ENCODE data around the gene USP54.
"Not testable (repeated sequence)": the region's sequence is repeated elsewhere in the genome, so short reads cannot be mapped to it uniquely, and the experiment has no call there.

The USP54 gene

GRCh38 chr10:73581918-73582317 lies 9.2 kb downstream of the USP54 start:
- Histone ChIP-seq H3K36me3 (ENCODE audit: insufficient read depth) (no peaks in the 10 kb centered on the region), H3K4me3 (IDR thresholded peaks at IDR 0.05; ENCODE audit: insufficient read depth, low read depth, low read length) (no peak overlapping the region), H3K4me1 (ENCODE audit: low read depth, poor library complexity, severe bottlenecking) (no peaks in the 10 kb centered on the region), H4K20me1 (ENCODE audit: insufficient read depth) (no peaks in the 10 kb centered on the region), H3K27ac (no peak overlapping the region), H3K9ac (no peak overlapping the region), H3K27me3 (ENCODE audit: insufficient read depth, low read depth) (no peaks in the 10 kb centered on the region), H2AFZ (ENCODE audit: low read depth) (no peak overlapping the region), H3K79me2 (ENCODE audit: insufficient read depth, low read depth) (no peaks in the 10 kb centered on the region), H3K4me2 (no peak overlapping the region)
- TF ChIP-seq CTCF (conservative IDR thresholded peaks at IDR 0.05; ENCODE audit: low read depth, low read length) = no peak

GRCh38 chr10:73578927-73579326 lies 12.2 kb downstream of the USP54 start:
- H3K9ac ChIP-seq; H3K4me3 ChIP-seq (IDR thresholded peaks at IDR 0.05; ENCODE audit: insufficient read depth, low read depth, low read length); H2AFZ ChIP-seq (ENCODE audit: low read depth); H3K4me1 ChIP-seq (ENCODE audit: low read depth, poor library complexity, severe bottlenecking); H3K36me3 ChIP-seq (ENCODE audit: insufficient read depth); H3K79me2 ChIP-seq (ENCODE audit: insufficient read depth, low read depth); H3K27ac ChIP-seq; H3K4me2 ChIP-seq; H3K27me3 ChIP-seq (ENCODE audit: insufficient read depth, low read depth); H4K20me1 ChIP-seq (ENCODE audit: insufficient read depth): not testable (repeated sequence)

- Histone ChIP-seq H3K36me3 (ENCODE audit: insufficient read depth) (no peaks in the 10 kb centered on the region), H3K27ac (no peak overlapping the region), H2AFZ (ENCODE audit: low read depth) (no peak overlapping the region), H3K4me2 (no peak overlapping the region), H3K27me3 (ENCODE audit: insufficient read depth, low read depth) (no peaks in the 10 kb centered on the region), H4K20me1 (ENCODE audit: insufficient read depth) (no peaks in the 10 kb centered on the region), H3K79me2 (ENCODE audit: insufficient read depth, low read depth) (no peaks in the 10 kb centered on the region), H3K4me3 (IDR thresholded peaks at IDR 0.05; ENCODE audit: insufficient read depth, low read depth, low read length) (no peak overlapping the region), H3K4me1 (ENCODE audit: low read depth, poor library complexity, severe bottlenecking) (no peaks in the 10 kb centered on the region), H3K9ac (no peak overlapping the region)
- no peak for TF ChIP-seq CTCF (conservative IDR thresholded peaks at IDR 0.05; ENCODE audit: low read depth, low read length)
Measured at GRCh38 chr10:73577788-73578187, 13.4 kb downstream of the USP54 start.

- no peak for TF ChIP-seq CTCF (conservative IDR thresholded peaks at IDR 0.05; ENCODE audit: low read depth, low read length)
- no peak overlapping the region for H3K4me3 ChIP-seq (IDR thresholded peaks at IDR 0.05; ENCODE audit: insufficient read depth, low read depth, low read length)
- no peaks in the 10 kb centered on the region for H3K4me1 ChIP-seq (ENCODE audit: low read depth, poor library complexity, severe bottlenecking)
- no peak overlapping the region for H3K27ac ChIP-seq
- H3K4me2 ChIP-seq = no peak overlapping the region
- H3K27me3 ChIP-seq (ENCODE audit: insufficient read depth, low read depth) = no peaks in the 10 kb centered on the region
- no peak overlapping the region for H3K9ac ChIP-seq
- no peaks in the 10 kb centered on the region for H3K36me3 ChIP-seq (ENCODE audit: insufficient read depth)
- H2AFZ ChIP-seq (ENCODE audit: low read depth) = no peak overlapping the region
- H3K79me2 ChIP-seq (ENCODE audit: insufficient read depth, low read depth) = no peaks in the 10 kb centered on the region
- H4K20me1 ChIP-seq (ENCODE audit: insufficient read depth) = no peaks in the 10 kb centered on the region
Measured at GRCh38 chr10:73576890-73577591, 14.1 kb downstream of the USP54 start.

- no peak overlapping the region for H2AFZ ChIP-seq (ENCODE audit: low read depth)
- no peaks in the 10 kb centered on the region for H3K36me3 ChIP-seq (ENCODE audit: insufficient read depth)
- no peak for TF ChIP-seq CTCF (conservative IDR thresholded peaks at IDR 0.05; ENCODE audit: low read depth, low read length)
- no peak overlapping the region for H3K9ac ChIP-seq
- no peaks in the 10 kb centered on the region for H3K79me2 ChIP-seq (ENCODE audit: insufficient read depth, low read depth)
- H3K27ac ChIP-seq = no peak overlapping the region
- no peak overlapping the region for H3K4me2 ChIP-seq
- H3K4me3 ChIP-seq (IDR thresholded peaks at IDR 0.05; ENCODE audit: insufficient read depth, low read depth, low read length) = no peak overlapping the region
- no peaks in the 10 kb centered on the region for H3K27me3 ChIP-seq (ENCODE audit: insufficient read depth, low read depth)
- no peaks in the 10 kb centered on the region for H3K4me1 ChIP-seq (ENCODE audit: low read depth, poor library complexity, severe bottlenecking)
- H4K20me1 ChIP-seq (ENCODE audit: insufficient read depth) = no peaks in the 10 kb centered on the region
Measured at GRCh38 chr10:73576178-73576889, 14.8 kb downstream of the USP54 start.

GRCh38 chr10:73567025-73567424 lies 24.1 kb downstream of the USP54 start:
- H3K4me1 ChIP-seq (ENCODE audit: low read depth, poor library complexity, severe bottlenecking); H2AFZ ChIP-seq (ENCODE audit: low read depth); H4K20me1 ChIP-seq (ENCODE audit: insufficient read depth); H3K9ac ChIP-seq; H3K36me3 ChIP-seq (ENCODE audit: insufficient read depth); H3K27me3 ChIP-seq (ENCODE audit: insufficient read depth, low read depth); H3K27ac ChIP-seq; H3K79me2 ChIP-seq (ENCODE audit: insufficient read depth, low read depth); H3K4me3 ChIP-seq (IDR thresholded peaks at IDR 0.05; ENCODE audit: insufficient read depth, low read depth, low read length); H3K4me2 ChIP-seq: not testable (repeated sequence)
